Vagina (tissue), 2 donors: Measurements from ENCODE around the gene ACOT9. TPM values are rescaled to one million over a fixed set of nuclear protein-coding genes. Genes with fewer than 3 reads are reported as not detected.
"Not testable (repeated sequence)": the region's sequence is repeated elsewhere in the genome, so short reads cannot be mapped to it uniquely, and the experiment has no call there.

Source experiments
- DNase-seq, 2 donors: peaks; one replicate each; pipeline ENCODE4 v3.0.0-alpha.2; 2017; ENCODE audit errors: extremely low spot score in 2 of 2
- H3K27ac ChIP-seq: fragments of 200-600 bp; sonication (generic); one replicate; pipeline ENCODE4 v1.5.1; 2019
- H3K27me3 ChIP-seq: fragments of 200-600 bp; sonication (generic); one replicate; pipeline ENCODE4 v1.5.1; 2019
- H3K36me3 ChIP-seq, 2 donors: fragments of 200-600 bp; sonication (generic); one replicate each; pipeline ENCODE4 v1.5.1; 2017 to 2019
- H3K4me1 ChIP-seq: fragments of 200-600 bp; sonication (generic); one replicate; pipeline ENCODE4 v1.5.1; 2019
- H3K4me3 ChIP-seq, 2 donors: fragments of 200-600 bp; sonication (generic); 1 replicate in 1 of 2; 2 replicates in 1 of 2; pipeline ENCODE4 v1.5.1; 2016 to 2019
- H3K9me3 ChIP-seq: fragments of 200-600 bp; sonication (generic); one replicate; pipeline ENCODE4 v1.5.1; 2019
- POLR2A ChIP-seq, 2 donors: fragments of 450-650 bp; IDR thresholded peaks; one replicate each; pipeline ENCODE4 v1.6.1; 2017; ENCODE audit warnings: antibody characterized with exemption in 2 of 2, mild to moderate bottlenecking in 2 of 2, moderate library complexity in 2 of 2
- POLR2AphosphoS5 ChIP-seq, 2 donors: sonication (generic); formaldehyde crosslinking; IDR thresholded peaks; one replicate each; pipeline ENCODE4 v1.9.0; 2017; ENCODE audit warnings: antibody characterized with exemption in 2 of 2, mild to moderate bottlenecking in 2 of 2, low read depth in 1 of 2; ENCODE audit not compliant: insufficient read depth in 1 of 2
- intact Hi-C: fragments of 100-400 bp; cut with DNase I; formaldehyde crosslinking; loops from one replicate; pipeline ENCODE4 v1.15.1; 2023
- total RNA-seq: library from RNA; depleted of rRNA; stranded (reverse); fragments of >200 nt; gene quantifications from one replicate; pipeline ENCODE4 v1.2.3, GENCODE V29; 2016
- TF ChIP-seq, protein P1 (sequence below), 3 experiments: fragments of 450-650 bp in 2 of 3; fragments of 200-600 bp in 1 of 3; sonication (generic) in 1 of 3; IDR thresholded peaks; one replicate each; pipeline ENCODE4 v1.5.1; 2017 to 2019; ENCODE audit warnings: antibody characterized with exemption in 3 of 3, mild to moderate bottlenecking in 2 of 3, moderate library complexity in 2 of 3

ACOT9 gene
- total RNA-seq, 1 donor from 2014 or later: 39.0 TPM

DNA sequence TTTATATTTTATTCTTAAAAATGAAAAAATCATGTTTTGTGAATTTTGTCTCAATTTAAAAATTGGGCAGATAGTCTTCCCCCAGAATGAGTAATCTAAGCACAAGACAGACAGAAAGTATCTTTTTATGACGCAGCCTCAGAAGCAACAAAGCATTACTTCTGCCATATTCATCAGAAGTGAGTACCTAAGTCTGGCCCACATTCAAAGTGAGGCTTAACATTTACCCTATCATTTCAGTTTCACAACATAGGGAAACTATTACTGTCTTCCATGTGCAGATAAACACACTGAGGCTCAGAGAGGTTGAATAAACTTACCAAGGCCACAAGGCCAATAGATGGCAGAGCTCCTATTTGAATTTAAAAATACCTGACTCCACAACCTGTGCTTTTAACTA lies 80.2 kb downstream of the ACOT9 start:
- Histone ChIP-seq H3K36me3 (no peaks in the 10 kb centered on the region), H3K4me1 (no peaks in the 10 kb centered on the region), H3K9me3 (no peaks in the 10 kb centered on the region), H3K4me3 (no peak overlapping the region), H3K27me3 (no peaks in the 10 kb centered on the region), H3K27ac (no peak overlapping the region)
- DNase-seq: no peak
- intact Hi-C loops: no loop called here
- no peak for TF ChIP-seq POLR2A (IDR thresholded peaks at IDR 0.05)
- TF ChIP-seq POLR2AphosphoS5 (IDR thresholded peaks at IDR 0.05; ENCODE audit: insufficient read depth in 1 of 2, low read depth in 1 of 2): no peak
- TF ChIP-seq, protein P1, sequence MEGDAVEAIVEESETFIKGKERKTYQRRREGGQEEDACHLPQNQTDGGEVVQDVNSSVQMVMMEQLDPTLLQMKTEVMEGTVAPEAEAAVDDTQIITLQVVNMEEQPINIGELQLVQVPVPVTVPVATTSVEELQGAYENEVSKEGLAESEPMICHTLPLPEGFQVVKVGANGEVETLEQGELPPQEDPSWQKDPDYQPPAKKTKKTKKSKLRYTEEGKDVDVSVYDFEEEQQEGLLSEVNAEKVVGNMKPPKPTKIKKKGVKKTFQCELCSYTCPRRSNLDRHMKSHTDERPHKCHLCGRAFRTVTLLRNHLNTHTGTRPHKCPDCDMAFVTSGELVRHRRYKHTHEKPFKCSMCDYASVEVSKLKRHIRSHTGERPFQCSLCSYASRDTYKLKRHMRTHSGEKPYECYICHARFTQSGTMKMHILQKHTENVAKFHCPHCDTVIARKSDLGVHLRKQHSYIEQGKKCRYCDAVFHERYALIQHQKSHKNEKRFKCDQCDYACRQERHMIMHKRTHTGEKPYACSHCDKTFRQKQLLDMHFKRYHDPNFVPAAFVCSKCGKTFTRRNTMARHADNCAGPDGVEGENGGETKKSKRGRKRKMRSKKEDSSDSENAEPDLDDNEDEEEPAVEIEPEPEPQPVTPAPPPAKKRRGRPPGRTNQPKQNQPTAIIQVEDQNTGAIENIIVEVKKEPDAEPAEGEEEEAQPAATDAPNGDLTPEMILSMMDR (IDR thresholded peaks at IDR 0.05): no peak

DNA sequence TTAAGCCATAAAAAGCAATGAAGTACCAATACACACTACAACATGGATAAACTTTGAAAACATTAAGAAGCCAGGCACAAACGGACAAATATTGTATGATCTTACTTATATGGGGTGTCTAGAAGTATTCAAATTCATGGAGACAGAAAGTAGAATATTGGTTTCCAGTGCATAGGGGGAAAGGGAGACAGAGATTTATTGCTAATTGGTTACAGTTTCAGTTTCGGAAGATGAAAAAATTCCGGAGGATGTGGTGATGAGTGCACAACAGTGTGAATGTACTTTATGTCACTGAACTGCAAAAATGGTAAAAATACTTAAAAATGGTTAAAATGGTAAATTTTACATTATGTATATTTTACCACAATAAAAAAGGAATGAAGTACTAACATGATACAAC lies 80.9 kb downstream of the ACOT9 start:
- Histone ChIP-seq H3K36me3 (no peaks in the 10 kb centered on the region), H3K4me1 (no peaks in the 10 kb centered on the region), H3K27ac (no peak overlapping the region), H3K27me3 (no peaks in the 10 kb centered on the region), H3K4me3 (no peak overlapping the region), H3K9me3 (no peaks in the 10 kb centered on the region)
- no peak for DNase-seq
- TF ChIP-seq POLR2A (IDR thresholded peaks at IDR 0.05) (no peak), POLR2AphosphoS5 (IDR thresholded peaks at IDR 0.05; ENCODE audit: insufficient read depth in 1 of 2, low read depth in 1 of 2) (no peak)
- TF ChIP-seq, protein P1 (IDR thresholded peaks at IDR 0.05): no peak
- intact Hi-C loops: no loop called here

DNA sequence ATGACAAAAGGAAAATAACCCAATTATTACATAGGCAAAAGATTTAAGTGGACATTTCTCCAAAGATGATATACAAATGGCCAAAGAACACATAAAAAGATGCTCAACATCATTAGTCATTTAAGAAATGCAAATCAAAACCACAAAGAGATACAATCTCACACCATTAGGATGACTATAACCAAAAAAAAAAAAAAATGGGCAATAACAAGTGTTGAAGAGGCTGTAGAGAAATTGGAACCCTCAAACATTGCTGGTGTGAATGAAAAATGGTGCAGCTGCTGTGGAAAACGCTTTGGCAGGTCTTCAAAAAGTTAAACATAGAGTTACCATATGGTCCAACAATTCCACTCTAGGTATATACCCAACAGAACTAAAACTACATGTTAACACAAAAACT lies 81.4 kb downstream of the ACOT9 start:
- no peaks in the 10 kb centered on the region for H3K9me3 ChIP-seq
- intact Hi-C loops: no loop called here
- no peak overlapping the region for H3K27ac ChIP-seq
- H3K36me3 ChIP-seq: no peaks in the 10 kb centered on the region
- DNase-seq: no peak
- H3K4me1 ChIP-seq: no peaks in the 10 kb centered on the region
- H3K4me3 ChIP-seq: no peak overlapping the region
- TF ChIP-seq, protein P1 (IDR thresholded peaks at IDR 0.05): no peak
- no peak for TF ChIP-seq POLR2AphosphoS5 (IDR thresholded peaks at IDR 0.05; ENCODE audit: insufficient read depth in 1 of 2, low read depth in 1 of 2)
- TF ChIP-seq POLR2A (IDR thresholded peaks at IDR 0.05): no peak
- H3K27me3 ChIP-seq: no peaks in the 10 kb centered on the region

DNA sequence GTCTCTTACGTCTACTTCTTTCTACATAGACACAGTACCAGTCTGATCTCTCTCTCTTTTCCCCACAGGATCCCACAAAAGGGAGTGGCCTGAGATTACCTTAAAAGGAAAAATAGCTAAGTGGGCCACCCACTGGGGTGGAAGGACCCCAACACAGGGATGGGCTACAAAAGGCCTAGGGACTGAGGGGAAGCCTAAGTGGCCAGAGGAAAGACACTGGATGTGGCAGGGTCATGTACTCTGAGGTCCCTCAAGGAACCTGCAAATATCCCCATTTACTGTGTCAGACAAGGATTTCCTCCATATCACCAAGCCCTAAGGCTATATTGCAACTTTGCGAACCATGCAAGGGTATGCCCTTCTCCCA lies 82.3 kb downstream of the ACOT9 start:
- intact Hi-C loops: no loop called here

DNA sequence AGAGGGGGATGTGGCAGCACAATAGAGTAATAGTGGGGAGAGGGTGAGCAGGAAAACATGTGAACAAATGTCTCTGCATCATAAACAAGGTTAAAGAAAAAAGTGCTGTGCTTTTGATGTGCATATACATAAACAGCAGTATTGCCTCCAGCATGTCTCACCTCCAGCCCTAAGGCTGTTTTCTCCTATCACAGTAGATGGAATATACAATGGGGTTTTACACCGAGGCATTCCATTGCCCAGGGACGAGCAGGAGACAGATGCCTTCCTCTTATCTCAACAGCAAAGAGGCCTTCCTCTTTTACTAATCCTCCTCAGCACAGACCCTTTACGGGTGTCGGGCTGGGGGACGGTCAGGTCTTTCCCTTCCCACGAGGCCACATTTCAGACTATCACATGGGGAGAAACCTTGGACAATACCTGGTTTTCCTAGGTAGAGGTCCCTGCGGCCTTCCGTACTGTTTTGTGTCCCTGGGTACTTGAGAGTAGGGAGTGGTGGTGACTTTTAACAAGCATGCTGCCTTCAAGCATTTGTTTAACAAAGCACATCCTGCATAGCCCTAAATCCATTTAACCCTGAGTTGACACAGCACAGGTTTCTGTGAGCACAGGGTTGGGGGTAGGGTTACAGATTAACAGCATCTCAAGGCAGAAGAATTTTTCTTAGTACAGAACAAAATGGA lies 82.9 kb downstream of the ACOT9 start:
- H3K4me1 ChIP-seq, intact Hi-C loops, H3K27me3 ChIP-seq, H3K27ac ChIP-seq, H3K4me3 ChIP-seq, DNase-seq, H3K9me3 ChIP-seq, H3K36me3 ChIP-seq: not testable (repeated sequence)

More for the DNA sequence above, 82.3 kb downstream of the ACOT9 start:
- no peaks in the 10 kb centered on the region for H3K36me3 ChIP-seq
- DNase-seq: no peak
- H3K4me1 ChIP-seq: peaks cover 6% of the 10 kb centered on the region
- TF ChIP-seq POLR2AphosphoS5 (IDR thresholded peaks at IDR 0.05; ENCODE audit: insufficient read depth in 1 of 2, low read depth in 1 of 2) (no peak), POLR2A (IDR thresholded peaks at IDR 0.05) (no peak)
- TF ChIP-seq, protein P1 (IDR thresholded peaks at IDR 0.05): no peak
- H3K9me3 ChIP-seq: no peaks in the 10 kb centered on the region
- no peaks in the 10 kb centered on the region for H3K27me3 ChIP-seq
- no peak overlapping the region for H3K27ac ChIP-seq
- no peak overlapping the region for H3K4me3 ChIP-seq
